Gastroesophageal sphincter (tissue), 4 donors: ENCODE measurements around the gene TXNIP. TPM values are rescaled to one million over a fixed set of nuclear protein-coding genes. Genes with fewer than 3 reads are reported as not detected.

Source experiments
- ATAC-seq: fragments of 150-250 bp; one replicate; pipeline ENCODE4 v1.9.1; 2016; ENCODE audit warnings: mild to moderate bottlenecking, moderate library complexity
- H3K27ac ChIP-seq, 4 donors: fragments of 200-600 bp; sonication (generic) in 3 of 4; 1 replicate in 3 of 4; 2 replicates in 1 of 4; pipeline ENCODE4 v1.5.1; 2016 to 2019
- H3K27me3 ChIP-seq: fragments of 200-600 bp; sonication (generic); one replicate; pipeline ENCODE4 v1.5.1; 2019
- H3K36me3 ChIP-seq, 2 donors: fragments of 200-600 bp; sonication (generic); one replicate each; pipeline ENCODE4 v1.5.1; 2019; ENCODE audit warnings: control low read depth in 1 of 2
- H3K4me1 ChIP-seq, 3 donors: fragments of 200-600 bp; sonication (generic); 1 replicate in 2 of 3; 2 replicates in 1 of 3; pipeline ENCODE4 v1.5.1; 2016 to 2019; ENCODE audit warnings: control low read depth in 2 of 3
- H3K4me3 ChIP-seq, 2 donors: fragments of 200-600 bp; sonication (generic); one replicate each; pipeline ENCODE4 v1.5.1; 2019; ENCODE audit warnings: mild to moderate bottlenecking in 1 of 2, moderate library complexity in 1 of 2
- H3K9me3 ChIP-seq, 3 donors: fragments of 200-600 bp; sonication (generic); one replicate each; pipeline ENCODE4 v1.5.1; 2017 to 2019; ENCODE audit warnings: control low read depth in 2 of 3
- EP300 ChIP-seq: sonication (generic); formaldehyde crosslinking; IDR thresholded peaks from one replicate; pipeline ENCODE4 v1.6.1; 2017; ENCODE audit warnings: antibody characterized with exemption, mild to moderate bottlenecking
- POLR2A ChIP-seq, 2 donors: fragments of 450-650 bp; IDR thresholded peaks; one replicate each; pipeline ENCODE4 v1.6.1; 2017; ENCODE audit warnings: antibody characterized with exemption in 2 of 2, mild to moderate bottlenecking in 2 of 2, moderate library complexity in 1 of 2
- POLR2AphosphoS5 ChIP-seq: sonication (generic); formaldehyde crosslinking; IDR thresholded peaks from one replicate; pipeline ENCODE4 v1.6.1; 2017; ENCODE audit warnings: antibody characterized with exemption
- WGBS, 2 donors: methylation state at CpG; one replicate each; pipeline ENCODE4 v1.1.5; 2018; ENCODE audit warnings: low coverage in 1 of 2; 5-methylcytosine and 5-hydroxymethylcytosine counted together
- total RNA-seq, 4 donors: library from RNA; depleted of rRNA; stranded (reverse); fragments of >200 nt; gene quantifications; one replicate each; pipeline ENCODE4 v1.1.0, GENCODE V29; 2016
- TF ChIP-seq, protein P1 (sequence below), 4 experiments: fragments of 200-600 bp in 2 of 4; fragments of 450-650 bp in 2 of 4; sonication (generic) in 1 of 4; IDR thresholded peaks; one replicate each; pipeline ENCODE4 v1.5.1; 2017 to 2019; ENCODE audit warnings: antibody characterized with exemption in 4 of 4, mild to moderate bottlenecking in 2 of 4, moderate library complexity in 2 of 4

Gene TXNIP
- total RNA-seq, 4 donors from 2014 or later: 2,024 to 3,704 (median 2,348) TPM

DNA sequence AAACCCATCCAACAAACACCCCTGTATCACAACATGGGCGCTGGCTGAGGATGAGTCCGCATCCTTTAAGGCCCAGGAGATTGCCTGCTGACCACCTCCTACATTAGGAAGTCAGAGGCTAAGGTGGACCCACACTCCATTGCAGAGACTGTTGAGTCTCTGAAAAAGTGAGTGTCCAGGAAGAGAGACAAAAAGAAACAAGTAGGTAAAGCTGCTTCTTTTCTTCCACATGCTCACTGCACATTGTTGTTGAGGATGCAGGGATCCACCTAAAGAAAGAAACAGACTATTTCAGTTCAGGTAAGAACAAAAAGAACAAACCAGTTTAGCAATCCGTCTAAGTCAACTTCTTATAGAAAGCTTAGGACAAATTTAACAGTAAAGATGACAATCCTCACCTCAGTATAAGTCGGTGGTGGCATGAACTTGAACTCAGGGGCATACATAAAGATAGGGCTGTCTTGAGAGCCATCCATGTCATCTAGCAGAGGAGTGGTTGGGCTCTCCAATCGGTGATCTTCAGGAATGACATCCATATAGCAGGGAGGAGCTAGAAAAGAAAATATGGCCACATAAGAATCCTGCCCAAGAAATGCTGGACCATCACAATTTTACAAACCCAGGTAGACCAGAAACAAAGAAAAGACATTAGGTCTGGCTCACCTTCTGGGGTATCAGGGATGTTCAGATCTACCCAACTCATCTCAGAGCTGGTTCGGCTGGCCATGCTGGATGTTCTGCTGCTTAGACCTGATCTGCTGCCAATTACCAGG lies 2.6 kb downstream of the TXNIP start:
- peaks cover 0 to 35% (median 0%) of the 10 kb centered on the region in 3 donors for H3K4me1 ChIP-seq
- H3K36me3 ChIP-seq: peaks cover 28 to 34% of the 10 kb centered on the region in 2 donors
- no peak for ATAC-seq
- no peaks in the 10 kb centered on the region for H3K27me3 ChIP-seq
- 14 to 20% methylated on average over 5 of the region's 6 CpGs for WGBS, 2 donors
- peak overlapping the region; percentile 93 to 98 (median 96) for H3K27ac ChIP-seq
- peak overlapping the region; percentile 64 to 100 for H3K4me3 ChIP-seq
- no peaks in the 10 kb centered on the region for H3K9me3 ChIP-seq
- TF ChIP-seq POLR2AphosphoS5 (peak; percentile 66), POLR2A (IDR thresholded peaks at IDR 0.05) (peak in 1 of 2 donors; percentile 1), EP300 (no peak)
- TF ChIP-seq, protein P1, sequence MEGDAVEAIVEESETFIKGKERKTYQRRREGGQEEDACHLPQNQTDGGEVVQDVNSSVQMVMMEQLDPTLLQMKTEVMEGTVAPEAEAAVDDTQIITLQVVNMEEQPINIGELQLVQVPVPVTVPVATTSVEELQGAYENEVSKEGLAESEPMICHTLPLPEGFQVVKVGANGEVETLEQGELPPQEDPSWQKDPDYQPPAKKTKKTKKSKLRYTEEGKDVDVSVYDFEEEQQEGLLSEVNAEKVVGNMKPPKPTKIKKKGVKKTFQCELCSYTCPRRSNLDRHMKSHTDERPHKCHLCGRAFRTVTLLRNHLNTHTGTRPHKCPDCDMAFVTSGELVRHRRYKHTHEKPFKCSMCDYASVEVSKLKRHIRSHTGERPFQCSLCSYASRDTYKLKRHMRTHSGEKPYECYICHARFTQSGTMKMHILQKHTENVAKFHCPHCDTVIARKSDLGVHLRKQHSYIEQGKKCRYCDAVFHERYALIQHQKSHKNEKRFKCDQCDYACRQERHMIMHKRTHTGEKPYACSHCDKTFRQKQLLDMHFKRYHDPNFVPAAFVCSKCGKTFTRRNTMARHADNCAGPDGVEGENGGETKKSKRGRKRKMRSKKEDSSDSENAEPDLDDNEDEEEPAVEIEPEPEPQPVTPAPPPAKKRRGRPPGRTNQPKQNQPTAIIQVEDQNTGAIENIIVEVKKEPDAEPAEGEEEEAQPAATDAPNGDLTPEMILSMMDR (IDR thresholded peaks at IDR 0.05): peak in 1 of 4 experiments; percentile 21

- peak overlapping the region; percentile 64 to 100 for H3K4me3 ChIP-seq
- H3K36me3 ChIP-seq: peaks cover 28 to 34% of the 10 kb centered on the region in 2 donors
- WGBS, 2 donors: 34 to 35% methylated on average over 4 to 5 of the region's 5 CpGs
- no peaks in the 10 kb centered on the region for H3K9me3 ChIP-seq
- peaks cover 0 to 28% (median 0%) of the 10 kb centered on the region in 3 donors for H3K4me1 ChIP-seq
- ATAC-seq: no peak
- TF ChIP-seq POLR2A (IDR thresholded peaks at IDR 0.05) (peak in 1 of 2 donors; percentile 16), EP300 (no peak), POLR2AphosphoS5 (peak; percentile 9)
- TF ChIP-seq, protein P1 (IDR thresholded peaks at IDR 0.05): no peak
- H3K27ac ChIP-seq: peak overlapping the region; percentile 93 to 98 (median 96)
- no peaks in the 10 kb centered on the region for H3K27me3 ChIP-seq
Observed at GRCh38 chr1:145992958-145993617, 3.3 kb downstream of the TXNIP start.

GRCh38 chr1:145992502-145992936 lies 3.9 kb downstream of the TXNIP start:
- peaks cover 28 to 34% of the 10 kb centered on the region in 2 donors for H3K36me3 ChIP-seq
- H3K4me3 ChIP-seq: peak overlapping the region; percentile 64 to 100
- WGBS, 2 donors: 50 to 73% methylated on average over 1 of the region's 1 CpG
- TF ChIP-seq POLR2A (IDR thresholded peaks at IDR 0.05): peak in 1 of 2 donors; percentile 40
- TF ChIP-seq, protein P1 (IDR thresholded peaks at IDR 0.05): no peak
- H3K4me1 ChIP-seq: peaks cover 0 to 23% (median 0%) of the 10 kb centered on the region in 3 donors
- no peaks in the 10 kb centered on the region for H3K9me3 ChIP-seq
- H3K27me3 ChIP-seq: no peaks in the 10 kb centered on the region
- H3K27ac ChIP-seq: peak overlapping the region; percentile 93 to 98 (median 96)
- no peak for ATAC-seq

DNA sequence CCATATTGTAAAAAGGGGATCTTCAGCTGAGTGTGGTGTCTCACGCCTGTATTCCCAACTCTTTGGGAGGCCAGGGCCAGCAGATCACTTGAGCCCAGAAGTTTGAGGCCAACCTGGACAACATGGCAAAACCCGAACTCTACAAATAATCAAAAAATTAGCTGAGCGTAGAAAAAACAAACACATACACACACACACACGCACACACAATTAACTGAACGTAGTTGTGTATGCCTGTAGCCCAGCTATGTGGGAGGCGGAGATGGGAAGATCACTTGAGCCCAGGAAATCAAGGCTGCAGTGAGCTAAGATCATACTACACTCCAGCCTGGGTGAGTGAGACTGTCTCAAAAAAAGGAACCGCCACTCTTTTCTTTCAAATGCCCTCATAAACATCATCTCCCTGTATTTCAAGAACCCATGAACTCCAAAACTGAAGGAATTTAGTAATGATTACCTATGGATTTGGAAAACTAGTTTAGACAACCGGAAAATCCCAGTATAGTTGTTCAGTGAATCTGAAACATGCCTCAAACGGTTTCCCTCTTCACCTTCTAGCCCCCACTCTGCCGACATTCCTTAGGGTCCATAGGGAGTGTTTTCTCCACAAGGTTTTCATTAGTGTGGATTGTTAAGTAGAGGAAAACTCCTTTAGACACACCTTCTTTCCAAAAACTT lies 4.5 kb downstream of the TXNIP start:
- Histone ChIP-seq H3K4me1 (peaks cover 0 to 24% (median 0%) of the 10 kb centered on the region in 3 donors), H3K27ac (peak overlapping the region; percentile 93 to 98 (median 96)), H3K27me3 (no peaks in the 10 kb centered on the region), H3K9me3 (no peaks in the 10 kb centered on the region), H3K4me3 (peak overlapping the region; percentile 64 to 100), H3K36me3 (peaks cover 28 to 34% of the 10 kb centered on the region in 2 donors)
- TF ChIP-seq POLR2AphosphoS5 (peak; percentile 86), EP300 (no peak), POLR2A (IDR thresholded peaks at IDR 0.05) (peak; percentile 57 to 62)
- TF ChIP-seq, protein P1 (IDR thresholded peaks at IDR 0.05): no peak
- no peak for ATAC-seq
- WGBS, 2 donors: 50 to 61% methylated on average over 6 to 10 of the region's 10 CpGs
